ENCODE results near the gene CORIN. TPM values are rescaled to one million over a fixed set of nuclear protein-coding genes. Genes with fewer than 3 reads are reported as not detected.
"Not testable (repeated sequence)": the region's sequence is repeated elsewhere in the genome, so short reads cannot be mapped to it uniquely, and the experiment has no call there.

The CORIN gene
- polyA plus RNA-seq, 3 donors: 0.11 to 0.41 (median 0.24) TPM

- 66 to 83% (median 68%) methylated on average over 2 of the region's 2 CpGs for WGBS, 3 donors
- no peak overlapping the region for H3K27ac ChIP-seq (ENCODE audit: low read depth, low read length)
Observed at GRCh38 chr4:47788126-47788525, 49.7 kb downstream of the CORIN start.

- H3K27ac ChIP-seq (ENCODE audit: low read depth, low read length): no peak overlapping the region
- WGBS, 3 donors: 40 to 79% (median 53%) methylated on average over 4 of the region's 4 CpGs
Observed at GRCh38 chr4:47786958-47787370, 50.9 kb downstream of the CORIN start.

- 45 to 68% (median 63%) methylated on average over 3 of the region's 3 CpGs for WGBS, 3 donors
- no peak overlapping the region for H3K27ac ChIP-seq (ENCODE audit: low read depth, low read length)
Observed at GRCh38 chr4:47785153-47785552, 52.7 kb downstream of the CORIN start.

GRCh38 chr4:47784222-47784621 lies 53.6 kb downstream of the CORIN start:
- H3K27ac ChIP-seq (ENCODE audit: low read depth, low read length): no peak overlapping the region

GRCh38 chr4:47776353-47776752 lies 61.5 kb downstream of the CORIN start:
- 83 to 90% (median 89%) methylated on average over 2 of the region's 2 CpGs for WGBS, 3 donors
- no peak overlapping the region for H3K27ac ChIP-seq (ENCODE audit: low read depth, low read length)

- no peak overlapping the region for H3K27ac ChIP-seq (ENCODE audit: low read depth, low read length)
- 28 to 64% (median 62%) methylated on average over 6 of the region's 6 CpGs for WGBS, 3 donors
Observed at GRCh38 chr4:47774079-47774478, 63.8 kb downstream of the CORIN start.

- WGBS, 3 donors: 49 to 91% (median 89%) methylated on average over 1 of the region's 1 CpG
- no peak overlapping the region for H3K27ac ChIP-seq (ENCODE audit: low read depth, low read length)
Observed at GRCh38 chr4:47771020-47771419, 66.8 kb downstream of the CORIN start.

GRCh38 chr4:47767956-47768355 lies 69.9 kb downstream of the CORIN start:
- WGBS, 3 donors: 75 to 80% (median 79%) methylated on average over 7 of the region's 7 CpGs
- not testable (repeated sequence) for H3K27ac ChIP-seq (ENCODE audit: low read depth, low read length)

GRCh38 chr4:47763279-47763678 lies 74.6 kb downstream of the CORIN start:
- 89 to 91% (median 91%) methylated on average over 6 of the region's 6 CpGs for WGBS, 3 donors
- no peak overlapping the region for H3K27ac ChIP-seq (ENCODE audit: low read depth, low read length)

- 59 to 79% (median 77%) methylated on average over 2 of the region's 2 CpGs for WGBS, 3 donors
- no peak overlapping the region for H3K27ac ChIP-seq (ENCODE audit: low read depth, low read length)
Observed at GRCh38 chr4:47762376-47763266, 75.2 kb downstream of the CORIN start.

- not testable (repeated sequence) for H3K27ac ChIP-seq (ENCODE audit: low read depth, low read length)
- 83 to 92% (median 88%) methylated on average over 9 of the region's 9 CpGs for WGBS, 3 donors
Observed at GRCh38 chr4:47753316-47753715, 84.6 kb downstream of the CORIN start.

- no peak overlapping the region for H3K27ac ChIP-seq (ENCODE audit: low read depth, low read length)
- WGBS, 3 donors: 32 to 67% (median 55%) methylated on average over 5 of the region's 5 CpGs
Observed at GRCh38 chr4:47752214-47752613, 85.7 kb downstream of the CORIN start.

GRCh38 chr4:47750788-47751187 lies 87.1 kb downstream of the CORIN start:
- 69 to 87% (median 77%) methylated on average over 2 of the region's 2 CpGs for WGBS, 3 donors
- H3K27ac ChIP-seq (ENCODE audit: low read depth, low read length): no peak overlapping the region

GRCh38 chr4:47749858-47750257 lies 88.0 kb downstream of the CORIN start:
- H3K27ac ChIP-seq (ENCODE audit: low read depth, low read length): no peak overlapping the region
- 78 to 90% (median 80%) methylated on average over 4 of the region's 4 CpGs for WGBS, 3 donors

GRCh38 chr4:47749060-47749459 lies 88.8 kb downstream of the CORIN start:
- H3K27ac ChIP-seq (ENCODE audit: low read depth, low read length): no peak overlapping the region
- WGBS, 3 donors: 80 to 95% (median 80%) methylated on average over 1 of the region's 1 CpG

- 84 to 97% (median 85%) methylated on average over 1 of the region's 1 CpG for WGBS, 3 donors
Observed at GRCh38 chr4:47747846-47748494, 89.9 kb downstream of the CORIN start.

GRCh38 chr4:47747211-47747610 lies 90.7 kb downstream of the CORIN start:
- no peak overlapping the region for H3K27ac ChIP-seq (ENCODE audit: low read depth, low read length)

More at GRCh38 chr4:47747846-47748494, 89.9 kb downstream of the CORIN start:
- no peak overlapping the region for H3K27ac ChIP-seq (ENCODE audit: low read depth, low read length)

- WGBS, 3 donors: 91 to 94% (median 94%) methylated on average over 4 of the region's 4 CpGs
- H3K27ac ChIP-seq (ENCODE audit: low read depth, low read length): no peak overlapping the region
Observed at GRCh38 chr4:47746122-47746521, 91.7 kb downstream of the CORIN start.

- no peak overlapping the region for H3K27ac ChIP-seq (ENCODE audit: low read depth, low read length)
- WGBS, 3 donors: 63 to 82% (median 69%) methylated on average over 2 of the region's 2 CpGs
Observed at GRCh38 chr4:47744843-47745382, 93.0 kb downstream of the CORIN start.

Measured in adipose tissue (tissue), 3 donors.